Neural cell (in vitro differentiated cells): ENCODE results near the gene DIDO1. TPM values are rescaled to one million over a fixed set of nuclear protein-coding genes. Genes with fewer than 3 reads are reported as not detected.

Experiments used
- H2AFZ ChIP-seq: fragments of 200-600, 300-800 bp; sonication (generic), shearing (Covaris generic); 2 replicates; pipeline ENCODE4 v1.6.0; 2014; ENCODE audit warnings: low read depth, mild to moderate bottlenecking, antibody characterized with exemption, low read length, moderate library complexity
- H3F3A ChIP-seq: fragments of 200-600 bp; shearing (Covaris generic); 2 replicates; pipeline ENCODE4 v1.6.1; 2016; ENCODE audit warnings: mild to moderate bottlenecking, moderate library complexity, mixed read lengths, antibody characterized with exemption, low read length; ENCODE audit not compliant: insufficient read depth, poor library complexity, severe bottlenecking
- H3K27ac ChIP-seq: fragments of 200-600, 300-800 bp; sonication (generic), shearing (Covaris generic); 2 replicates; pipeline ENCODE4 v1.5.1; 2014; ENCODE audit warnings: mild to moderate bottlenecking, low read length, moderate library complexity
- H3K27me3 ChIP-seq: fragments of 300-800, 200-600 bp; sonication (generic), shearing (Covaris generic); 2 replicates; pipeline ENCODE4 v1.6.0; 2014; ENCODE audit warnings: mild to moderate bottlenecking, low read depth, low read length, moderate library complexity; ENCODE audit not compliant: insufficient read depth
- H3K36me3 ChIP-seq: fragments of 300-800, 200-600 bp; sonication (generic), shearing (Covaris generic); 2 replicates; pipeline ENCODE4 v1.5.1; 2014; ENCODE audit warnings: mild to moderate bottlenecking, antibody characterized with exemption, low read length, moderate library complexity; ENCODE audit not compliant: insufficient read depth
- H3K4me2 ChIP-seq: fragments of 300-800, 200-600 bp; sonication (generic), shearing (Covaris generic); 2 replicates; pipeline ENCODE4 v1.6.0; 2014; ENCODE audit warnings: mild to moderate bottlenecking, low read length
- H3K4me3 ChIP-seq: fragments of 300-800, 200-600 bp; sonication (generic), shearing (Covaris generic); 2 replicates; pipeline ENCODE4 v1.5.1; 2014; ENCODE audit warnings: mild to moderate bottlenecking, low read length, moderate library complexity
- H3K79me2 ChIP-seq: fragments of 200-600 bp; shearing (Covaris generic); replicated peaks from 2 replicates; pipeline ENCODE4 v1.6.0; 2014; ENCODE audit warnings: mild to moderate bottlenecking, low read length, moderate library complexity; ENCODE audit not compliant: insufficient read depth
- H3K9ac ChIP-seq: fragments of 300-800, 200-600 bp; sonication (generic), shearing (Covaris generic); 2 replicates; pipeline ENCODE4 v1.6.1; 2016; ENCODE audit warnings: mild to moderate bottlenecking, low read length, mixed read lengths
- H3K9me2 ChIP-seq: fragments of 200-600 bp; shearing (Covaris generic); 2 replicates; pipeline ENCODE4 v1.6.1; 2016; ENCODE audit warnings: mild to moderate bottlenecking, low read length, mixed read lengths; ENCODE audit not compliant: insufficient read depth
- H3K9me3 ChIP-seq: fragments of 200-600, 300-800 bp; sonication (generic), shearing (Covaris generic); 2 replicates; pipeline ENCODE4 v1.6.1; 2016; ENCODE audit warnings: mild to moderate bottlenecking, mixed run types, low read length, moderate library complexity, mixed read lengths
- H4K20me1 ChIP-seq: fragments of 200-600 bp; shearing (Covaris generic); 2 replicates; pipeline ENCODE4 v1.6.1; 2016; ENCODE audit warnings: mild to moderate bottlenecking, mixed run types; ENCODE audit not compliant: insufficient read depth
- CTCF ChIP-seq: fragments of 450-650 bp; IDR thresholded peaks from 2 replicates; pipeline ENCODE4 v1.5.1; 2014; ENCODE audit warnings: antibody characterized with exemption, mild to moderate bottlenecking, moderate library complexity; ENCODE audit not compliant: poor library complexity, severe bottlenecking
- EP300 ChIP-seq: fragments of 450-650 bp; conservative IDR thresholded peaks from 2 replicates; pipeline ENCODE4 v1.6.1; 2014; ENCODE audit warnings: antibody characterized with exemption, mild to moderate bottlenecking, moderate library complexity; ENCODE audit not compliant: poor library complexity, severe bottlenecking
- EZH2 ChIP-seq: fragments of 200-600, 300-800 bp; shearing (Covaris generic), sonication (generic); IDR thresholded peaks from 2 replicates; pipeline ENCODE4 v1.6.1; 2014; ENCODE audit warnings: antibody characterized with exemption, low read length, borderline replicate concordance, mild to moderate bottlenecking; ENCODE audit not compliant: insufficient read depth, poor library complexity, severe bottlenecking
- MXI1 ChIP-seq: fragments of 450-650 bp; conservative IDR thresholded peaks from 2 replicates; pipeline ENCODE4 v1.6.1; 2014; ENCODE audit warnings: antibody characterized with exemption, mild to moderate bottlenecking; ENCODE audit not compliant: poor library complexity, severe bottlenecking
- POLR2AphosphoS5 ChIP-seq: IDR thresholded peaks from 2 replicates; pipeline ENCODE4 v1.6.1; 2012
- RAD21 ChIP-seq: fragments of 450-650 bp; conservative IDR thresholded peaks from 2 replicates; pipeline ENCODE4 v1.6.1; 2014; ENCODE audit warnings: antibody characterized with exemption, mild to moderate bottlenecking, moderate library complexity
- REST ChIP-seq: IDR thresholded peaks from 2 replicates; pipeline ENCODE4 v1.6.1; 2012; ENCODE audit warnings: borderline replicate concordance
- SMC3 ChIP-seq: fragments of 450-650 bp; conservative IDR thresholded peaks from 2 replicates; pipeline ENCODE4 v1.6.1; 2014; ENCODE audit warnings: antibody characterized with exemption, mild to moderate bottlenecking, moderate library complexity; ENCODE audit not compliant: poor library complexity
- TAF1 ChIP-seq: IDR thresholded peaks from 2 replicates; pipeline ENCODE4 v1.6.1; 2012; ENCODE audit warnings: low read depth
- polyA plus RNA-seq: library from polyadenylated mRNA; depleted of rRNA; stranded (reverse); fragments of >200 nt; gene quantifications from 2 replicates; pipeline ENCODE4 v1.2.3, GENCODE V29; 2014

Gene DIDO1
- polyA plus RNA-seq, 1 donor from 2014 or later, result 42.8 TPM

GRCh38 chr20:62845416-62846160 lies 80.7 kb downstream of the DIDO1 start:
- TF ChIP-seq EP300 (no peak), RAD21 (no peak), EZH2 (no peak), REST (no peak), SMC3 (no peak), CTCF (no peak), TAF1 (no peak), POLR2AphosphoS5 (no peak), MXI1 (no peak)
- no peak overlapping the region for H3K4me2 ChIP-seq
- H2AFZ ChIP-seq, result no peak overlapping the region
- no peaks in the 10 kb centered on the region for H3K79me2 ChIP-seq
- H3K9me3 ChIP-seq, result no peaks in the 10 kb centered on the region
- no peak overlapping the region for H3K9ac ChIP-seq
- no peaks in the 10 kb centered on the region for H3F3A ChIP-seq
- H3K9me2 ChIP-seq, result no peaks in the 10 kb centered on the region
- no peaks in the 10 kb centered on the region for H3K36me3 ChIP-seq
- no peaks in the 10 kb centered on the region for H3K27me3 ChIP-seq
- H3K27ac ChIP-seq, result no peak overlapping the region
- no peak overlapping the region for H3K4me3 ChIP-seq
- H4K20me1 ChIP-seq, result no peaks in the 10 kb centered on the region

- Histone ChIP-seq H3K4me2 (no peak overlapping the region), H3K27ac (no peak overlapping the region), H3K9ac (no peak overlapping the region), H3K9me3 (no peaks in the 10 kb centered on the region), H2AFZ (no peak overlapping the region), H3K4me3 (no peak overlapping the region), H3K9me2 (no peaks in the 10 kb centered on the region), H3K36me3 (no peaks in the 10 kb centered on the region), H3K27me3 (no peaks in the 10 kb centered on the region), H3F3A (no peaks in the 10 kb centered on the region), H4K20me1 (no peaks in the 10 kb centered on the region), H3K79me2 (no peaks in the 10 kb centered on the region)
- TF ChIP-seq EZH2 (no peak), CTCF (no peak), EP300 (no peak), SMC3 (no peak), RAD21 (no peak)
Measured at GRCh38 chr20:62844182-62844581, 82.1 kb downstream of the DIDO1 start.
